Measurements from ENCODE around the gene ALOX12B.
A peak's percentile ranks its signal among the peaks of the same experiment; 100 is the strongest.
"Not testable (repeated sequence)": the region's sequence is repeated elsewhere in the genome, so short reads cannot be mapped to it uniquely, and the experiment has no call there.

ALOX12B gene

DNA sequence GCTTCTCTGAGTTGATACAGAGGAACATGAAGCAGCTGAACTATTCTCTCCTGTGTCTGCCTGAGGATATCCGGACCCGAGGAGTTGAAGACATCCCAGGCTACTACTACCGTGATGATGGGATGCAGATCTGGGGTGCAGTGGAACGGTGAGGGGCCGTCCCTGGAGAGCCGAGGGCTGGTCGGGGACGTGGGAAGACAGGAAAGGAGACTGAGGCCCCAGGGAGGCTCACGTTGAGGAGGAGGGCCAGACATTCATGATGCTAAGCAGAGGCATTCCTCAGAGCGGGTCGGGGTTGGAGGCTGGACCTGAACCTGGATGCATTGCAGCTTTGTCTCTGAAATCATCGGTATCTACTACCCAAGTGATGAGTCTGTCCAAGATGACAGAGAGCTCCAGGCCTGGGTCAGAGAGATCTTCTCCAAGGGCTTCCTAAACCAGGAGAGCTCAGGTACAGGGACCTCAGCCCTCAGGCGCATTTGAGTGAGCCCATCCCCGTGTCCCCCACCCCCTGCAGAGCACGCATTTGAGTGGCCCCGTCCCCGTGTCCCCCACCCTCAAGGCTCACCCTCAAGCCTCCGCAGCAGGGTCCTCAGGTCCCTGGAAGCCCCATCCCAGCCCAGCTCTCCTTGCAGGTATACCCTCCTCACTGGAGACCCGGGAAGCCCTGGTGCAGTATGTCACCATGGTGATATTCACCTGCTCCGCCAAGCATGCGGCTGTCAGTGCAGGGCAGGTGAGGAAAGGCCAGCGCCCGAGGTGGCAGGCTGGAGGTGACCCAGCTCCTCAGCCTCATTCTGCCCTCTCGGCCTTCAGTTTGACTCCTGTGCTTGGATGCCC, 40.4 kb downstream of the ALOX12B start:
- no peak for DNase-seq

DNA sequence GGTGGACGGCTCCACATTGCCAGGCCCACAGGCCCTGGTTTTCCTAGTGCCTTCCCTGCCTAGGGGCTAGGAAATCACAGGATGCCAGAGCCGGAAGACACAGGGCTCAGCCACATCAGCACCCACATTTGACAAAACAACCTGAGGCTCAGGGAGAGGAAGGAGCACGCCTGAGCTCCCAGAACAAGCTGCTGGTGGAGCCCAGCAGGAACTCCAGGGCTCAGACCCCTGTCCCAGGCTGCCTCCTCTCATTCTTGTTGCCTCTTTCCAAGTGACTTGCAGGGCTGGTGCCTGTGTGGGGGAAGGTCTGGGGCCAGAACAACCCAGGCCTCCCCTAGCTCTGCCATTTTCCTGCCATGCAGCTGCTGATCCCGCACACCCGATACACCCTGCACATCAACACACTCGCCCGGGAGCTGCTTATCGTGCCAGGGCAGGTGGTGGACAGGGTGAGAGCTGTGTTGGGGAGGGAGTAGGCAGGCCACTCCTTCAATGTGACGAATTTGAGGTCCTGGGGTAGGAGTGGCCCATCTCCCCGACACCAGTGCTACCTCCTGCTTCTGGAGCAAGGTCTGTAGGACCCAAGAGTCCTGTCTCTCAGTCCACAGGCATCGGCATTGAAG, 41.1 kb downstream of the ALOX12B start:
- no peak for DNase-seq

DNA sequence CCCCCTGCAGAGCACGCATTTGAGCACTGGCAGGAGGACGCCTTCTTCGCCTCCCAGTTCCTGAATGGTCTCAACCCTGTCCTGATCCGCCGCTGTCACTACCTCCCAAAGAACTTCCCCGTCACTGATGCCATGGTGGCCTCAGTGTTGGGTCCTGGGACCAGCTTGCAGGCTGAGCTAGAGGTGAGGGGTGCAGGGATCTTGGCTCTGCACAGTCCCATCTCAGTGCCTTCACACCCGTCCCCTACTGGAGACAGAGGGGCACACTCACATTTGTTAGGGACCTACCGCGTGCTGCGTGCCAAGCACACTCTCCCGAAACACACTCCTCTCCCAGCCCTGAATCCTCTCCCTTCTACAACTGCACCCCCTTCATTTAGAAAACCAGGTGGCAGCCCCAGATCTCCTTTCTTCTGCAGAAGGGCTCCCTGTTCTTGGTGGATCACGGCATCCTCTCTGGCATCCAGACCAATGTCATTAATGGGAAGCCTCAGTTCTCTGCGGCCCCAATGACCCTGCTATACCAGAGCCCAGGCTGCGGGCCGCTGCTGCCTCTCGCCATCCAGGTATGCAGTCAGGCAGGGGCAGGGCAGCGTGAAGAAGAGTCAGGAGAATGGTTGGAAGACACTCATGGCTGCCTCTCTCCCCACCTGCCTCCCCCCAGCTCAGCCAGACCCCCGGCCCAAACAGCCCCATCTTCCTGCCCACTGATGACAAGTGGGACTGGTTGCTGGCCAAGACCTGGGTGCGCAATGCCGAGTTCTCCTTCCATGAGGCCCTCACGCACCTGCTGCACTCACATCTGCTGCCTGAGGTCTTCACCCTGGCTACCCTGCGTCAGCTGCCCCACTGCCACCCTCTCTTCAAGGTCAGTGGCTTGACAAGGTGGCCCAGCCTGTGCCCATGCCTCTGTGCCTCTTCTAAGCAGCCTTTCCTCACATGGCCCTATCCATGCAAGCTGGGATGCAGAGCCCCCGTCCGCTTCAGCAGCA, 42.4 kb downstream of the ALOX12B start:
- no peak for DNase-seq

DNA sequence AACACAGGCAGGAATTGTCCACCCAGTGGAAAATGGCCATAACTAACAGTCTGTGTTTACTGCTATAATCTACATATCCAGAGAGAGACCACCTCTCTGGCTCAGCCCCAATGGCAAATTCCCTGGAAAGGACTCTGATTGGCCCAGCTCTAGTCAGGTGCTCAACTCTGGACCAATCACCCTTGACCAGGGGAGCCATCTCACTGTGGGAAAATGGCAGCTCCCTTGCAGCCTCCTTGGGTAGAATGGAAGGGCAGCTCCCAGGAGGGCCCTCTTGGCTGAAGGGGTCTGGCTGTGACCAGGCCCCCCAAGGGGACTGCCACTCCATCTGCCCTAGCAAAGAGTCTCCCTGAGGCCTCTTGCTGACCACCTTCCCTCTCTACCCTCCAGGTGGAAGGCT, 45.5 kb downstream of the ALOX12B start:
- no peak for DNase-seq

DNA sequence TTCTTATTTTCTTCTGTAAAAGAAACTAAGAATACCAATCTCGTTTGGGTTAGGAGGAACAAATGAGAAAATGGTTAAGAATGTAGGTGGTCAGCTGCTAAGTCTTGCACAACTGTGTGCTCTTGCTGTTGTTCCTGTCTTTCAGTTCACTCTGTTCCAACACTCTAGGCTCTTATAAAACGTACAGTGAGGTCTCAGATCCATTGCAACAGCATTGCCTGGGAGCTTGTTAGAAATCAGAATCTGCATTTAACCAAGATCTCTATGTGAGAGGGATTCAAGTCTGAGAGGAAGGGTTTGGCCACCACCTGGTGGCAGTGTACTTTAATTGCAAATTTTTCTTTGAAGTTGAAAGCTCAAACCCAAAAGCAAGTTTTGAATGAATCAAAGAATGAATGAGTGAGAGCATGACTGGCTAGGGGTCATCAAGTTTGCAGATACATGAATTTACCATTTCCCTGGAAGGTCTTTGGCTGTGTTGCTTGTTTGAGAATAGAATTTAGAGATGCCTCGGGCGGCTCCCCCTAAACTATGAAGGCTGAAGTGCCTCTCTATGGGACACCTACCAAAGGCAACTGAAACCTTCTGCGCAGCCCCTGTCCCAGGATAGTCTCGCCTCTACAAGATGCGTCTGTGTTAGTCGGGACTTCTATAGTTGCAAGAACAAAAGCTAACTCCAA, 46.1 kb downstream of the ALOX12B start:
- DNase-seq: peak in 17 of 58 donors; percentile 5 to 76 (median 18)

DNA sequence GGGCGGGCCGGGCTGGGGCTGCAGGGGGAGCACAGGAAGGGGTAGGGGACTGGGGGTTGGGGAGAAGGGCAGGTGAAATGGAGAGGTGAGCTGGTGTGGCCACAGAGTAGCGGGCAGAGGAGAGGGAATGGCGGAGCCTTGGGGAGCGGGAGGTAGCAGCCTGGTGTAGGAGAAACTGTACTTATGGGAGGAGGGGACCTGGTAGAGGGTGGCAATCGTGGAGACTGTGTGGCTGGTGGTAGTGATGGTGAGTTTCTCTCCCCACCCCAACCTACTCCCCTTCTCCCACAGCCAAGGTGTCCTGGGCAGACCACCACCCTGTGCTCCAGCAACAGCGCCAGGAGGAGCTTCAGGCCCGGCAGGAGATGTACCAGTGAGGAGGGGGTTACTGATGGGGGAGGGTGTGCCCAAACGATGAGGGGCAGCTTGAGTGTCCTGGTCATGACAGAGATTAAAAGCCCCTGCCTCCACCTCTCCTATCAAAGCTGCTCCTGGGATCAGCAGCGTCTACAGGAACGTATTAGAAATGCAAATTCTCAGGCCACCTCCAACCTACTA, 47.8 kb downstream of the ALOX12B start:
- no peak for DNase-seq

DNA sequence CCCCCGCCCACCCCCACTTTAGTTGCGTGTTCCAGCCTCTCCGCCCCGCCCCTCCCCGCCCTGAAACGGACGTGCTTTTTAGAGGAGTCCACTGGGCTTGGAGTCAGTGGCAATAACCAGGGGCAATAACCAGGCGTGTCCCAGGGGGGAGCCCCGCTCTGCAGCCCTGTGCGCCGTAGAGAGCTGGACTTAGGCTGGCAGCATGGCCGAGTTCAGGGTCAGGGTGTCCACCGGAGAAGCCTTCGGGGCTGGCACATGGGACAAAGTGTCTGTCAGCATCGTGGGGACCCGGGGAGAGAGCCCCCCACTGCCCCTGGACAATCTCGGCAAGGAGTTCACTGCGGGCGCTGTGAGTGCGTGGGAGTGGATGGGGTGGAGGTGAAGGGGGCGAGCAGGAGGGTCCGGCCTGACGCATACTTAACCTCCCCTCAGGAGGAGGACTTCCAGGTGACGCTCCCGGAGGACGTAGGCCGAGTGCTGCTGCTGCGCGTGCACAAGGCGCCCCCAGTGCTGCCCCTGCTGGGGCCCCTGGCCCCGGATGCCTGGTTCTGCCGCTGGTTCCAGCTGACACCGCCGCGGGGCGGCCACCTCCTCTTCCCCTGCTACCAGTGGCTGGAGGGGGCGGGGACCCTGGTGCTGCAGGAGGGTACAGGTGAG, 48.4 kb downstream of the ALOX12B start, which contains the start of gene ALOX15B:
TSS of gene ALOX15B (plus strand) at position 106 of the 657 bp plus-strand sequence. CDS start at position 203, 97 bp downstream.
- DNase-seq: no peak

DNA sequence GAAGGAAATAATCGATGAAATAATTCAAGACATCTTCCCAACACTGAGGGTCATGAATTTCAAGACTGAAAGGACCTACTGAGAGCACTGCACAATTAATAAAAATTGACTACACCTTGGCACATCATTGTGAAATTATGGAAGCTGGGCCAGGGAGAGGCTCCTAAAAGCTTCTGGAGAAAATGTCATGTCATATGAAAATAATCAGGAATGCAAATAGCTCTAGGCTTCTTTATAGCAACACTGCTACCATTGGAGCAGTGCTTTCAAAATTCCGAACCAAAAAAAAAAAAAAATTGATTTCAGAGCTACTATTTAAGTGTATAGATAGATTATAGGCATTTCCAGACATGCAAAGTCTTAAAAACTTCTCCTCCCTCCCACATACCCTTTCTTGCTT, 55.1 kb downstream of the ALOX12B start:
- DNase-seq: no peak

DNA sequence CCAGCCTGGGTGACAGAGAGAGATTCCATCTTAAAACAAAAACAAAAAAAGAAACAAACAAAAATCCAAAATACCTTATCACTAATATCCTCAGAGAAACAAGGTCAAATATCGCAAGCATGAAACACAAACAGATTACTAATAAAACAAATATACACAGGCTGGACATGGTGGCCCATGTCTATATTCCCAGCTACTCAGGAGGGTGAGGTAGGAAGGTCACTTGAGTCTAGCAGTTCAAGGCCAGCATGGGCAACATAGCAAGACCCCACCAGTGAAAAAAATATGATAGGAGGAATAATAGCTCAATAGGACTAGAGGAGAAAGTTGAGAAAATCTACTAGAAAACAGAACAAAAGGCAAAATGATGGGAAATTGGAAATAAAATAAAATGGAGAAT, 55.6 kb downstream of the ALOX12B start:
- DNase-seq: no peak

DNA sequence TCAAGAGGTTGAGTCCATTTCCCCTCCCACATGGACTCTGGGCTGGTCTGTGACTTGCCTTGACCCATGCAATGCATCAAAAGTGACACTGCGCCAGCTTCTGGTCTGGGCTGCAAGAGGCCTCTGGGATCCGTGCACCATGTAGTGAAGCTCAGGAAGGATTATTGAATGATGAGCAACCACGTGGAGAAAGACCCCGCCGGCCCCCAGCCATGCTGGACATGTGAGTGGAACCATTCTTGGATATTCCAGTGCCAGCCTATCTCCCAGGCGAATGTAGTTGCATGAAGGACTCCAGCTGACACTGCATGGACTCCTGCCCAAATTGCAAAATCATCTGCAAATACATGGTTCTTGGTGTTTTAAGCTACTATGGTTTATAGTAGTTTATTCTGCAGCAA, 56.3 kb downstream of the ALOX12B start:
- no peak for DNase-seq

DNA sequence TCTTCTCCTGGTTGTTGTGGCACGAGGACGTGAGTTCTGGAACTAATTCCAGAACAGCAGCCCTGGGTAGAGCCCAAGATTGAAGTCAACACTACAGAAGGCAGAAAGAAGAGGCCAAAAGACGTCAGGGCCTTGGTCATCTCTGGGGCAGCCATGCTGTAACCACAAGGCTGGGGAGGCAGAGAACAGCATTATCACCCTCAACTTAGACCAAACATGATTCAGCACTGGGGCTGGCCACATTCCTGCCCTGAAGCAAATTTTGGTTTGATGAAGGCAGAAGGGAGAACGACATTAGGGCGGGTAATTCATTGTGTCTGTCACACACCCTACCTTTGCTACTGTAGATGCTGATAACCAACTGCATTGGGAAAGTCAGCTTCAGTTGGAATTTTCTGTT, 58.4 kb downstream of the ALOX12B start:
- DNase-seq: no peak

DNA sequence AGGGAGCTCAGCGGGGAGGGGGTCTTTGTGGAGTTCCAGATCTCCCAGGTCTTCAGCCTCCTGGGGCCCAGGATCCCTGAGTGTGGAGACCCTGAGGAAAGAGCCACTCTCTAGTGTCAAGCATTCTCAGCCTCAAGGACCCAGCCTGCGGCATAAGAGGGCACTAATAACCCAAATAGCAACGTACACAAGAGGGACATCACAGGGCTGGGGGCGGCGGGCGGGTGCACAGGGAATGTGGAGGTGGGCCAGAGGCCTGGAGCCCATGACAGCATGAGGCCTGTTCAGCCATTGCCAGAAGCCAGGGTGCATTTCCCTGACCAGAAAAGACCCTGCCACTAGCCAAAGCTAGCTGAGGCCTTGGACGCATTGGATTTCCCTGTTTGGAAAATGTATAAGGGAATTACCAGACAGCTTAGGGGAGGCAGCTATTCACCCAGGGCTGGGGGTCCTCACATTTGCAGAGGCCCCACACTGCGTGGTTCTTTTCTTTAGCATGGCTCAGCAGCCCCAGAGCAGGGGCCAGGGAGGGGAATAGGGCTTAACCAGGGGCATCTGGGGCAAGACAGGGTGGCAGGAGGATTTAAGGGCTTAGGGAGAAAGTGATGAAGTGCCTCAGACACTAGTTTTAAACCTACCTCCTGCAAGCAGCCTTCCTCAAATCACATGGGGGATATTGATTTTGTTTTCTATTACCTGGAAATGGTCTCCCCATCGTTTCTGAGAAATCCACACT, 62.2 kb downstream of the ALOX12B start:
- no peak for DNase-seq

DNA sequence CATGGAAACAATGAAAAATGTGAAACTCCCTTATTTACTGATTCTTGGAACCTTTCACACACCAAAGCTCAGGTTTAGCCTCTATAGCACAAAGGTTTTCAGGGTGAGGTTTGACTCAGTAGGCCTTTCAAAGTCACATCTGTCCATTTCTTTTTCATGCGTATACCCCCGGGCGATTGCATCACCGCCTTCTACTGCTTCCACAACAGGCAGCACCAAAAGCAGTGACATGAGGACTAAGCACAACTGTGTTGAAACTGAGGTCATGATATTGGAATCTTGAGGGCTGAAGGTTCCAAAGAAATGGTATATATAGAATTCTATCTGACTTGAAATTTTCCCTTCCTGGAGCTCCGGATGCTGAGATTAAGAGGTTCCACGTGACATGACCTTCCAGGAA, 63.4 kb downstream of the ALOX12B start:
- DNase-seq: not testable (repeated sequence)
